Liver (tissue), 9 donors: ENCODE measurements around the gene PDZD2. TPM values are rescaled to one million over a fixed set of nuclear protein-coding genes. Genes with fewer than 3 reads are reported as not detected.

Experiments
- DNase-seq: peaks from one replicate; pipeline ENCODE4 v3.0.0-alpha.2; 2017; ENCODE audit warnings: low spot score
- H3K27ac ChIP-seq, 2 donors: one replicate each; pipeline ENCODE4 v1.7.0; 2013; ENCODE audit warnings: inconsistent platforms in 2 of 2, low read length in 2 of 2, control low read depth in 1 of 2, low read depth in 1 of 2, mild to moderate bottlenecking in 1 of 2
- H3K27me3 ChIP-seq, 4 donors: one replicate each; pipeline versions ENCODE4 v1.6.1 to v1.7.0; 2013; ENCODE audit warnings: low read length in 3 of 4, inconsistent platforms in 1 of 4, mild to moderate bottlenecking in 1 of 4, moderate library complexity in 1 of 4; ENCODE audit not compliant: control insufficient read depth in 4 of 4, insufficient read depth in 4 of 4
- H3K36me3 ChIP-seq, 4 donors: one replicate each; pipeline versions ENCODE4 v1.6.1 to v1.7.0; 2013; ENCODE audit warnings: low read length in 3 of 4, mild to moderate bottlenecking in 3 of 4, low read depth in 1 of 4, moderate library complexity in 1 of 4; ENCODE audit not compliant: control insufficient read depth in 4 of 4, insufficient read depth in 3 of 4
- H3K4me1 ChIP-seq, 4 donors: one replicate each; pipeline versions ENCODE4 v1.6.1 to v1.7.0; 2013; ENCODE audit warnings: low read length in 3 of 4, mild to moderate bottlenecking in 3 of 4, moderate library complexity in 1 of 4; ENCODE audit not compliant: control insufficient read depth in 4 of 4, insufficient read depth in 4 of 4
- H3K4me3 ChIP-seq, 3 donors: one replicate each; pipeline versions ENCODE4 v1.6.1 to v1.7.0; 2013; ENCODE audit warnings: low read length in 3 of 3, control low read depth in 1 of 3, low read depth in 1 of 3, mild to moderate bottlenecking in 1 of 3
- H3K9ac ChIP-seq, 2 donors: one replicate each; pipeline ENCODE4 v1.7.0; 2013; ENCODE audit warnings: low read length in 2 of 2, mild to moderate bottlenecking in 2 of 2, moderate library complexity in 2 of 2, control low read depth in 1 of 2, low read depth in 1 of 2
- H3K9me3 ChIP-seq, 4 donors: one replicate each; pipeline versions ENCODE4 v1.6.1 to v1.7.0; 2013; ENCODE audit warnings: low read length in 3 of 4; ENCODE audit not compliant: control insufficient read depth in 4 of 4
- EGR1 ChIP-seq, 2 donors: IDR thresholded peaks; 2 replicates each; pipeline ENCODE4 v1.6.1; 2016 to 2018; ENCODE audit warnings: antibody characterized with exemption in 2 of 2, low read depth in 2 of 2
- FOXA1 ChIP-seq: IDR thresholded peaks from 2 replicates; pipeline ENCODE4 v1.6.1; 2016; ENCODE audit warnings: antibody characterized with exemption
- FOXA2 ChIP-seq: IDR thresholded peaks from 2 replicates; pipeline ENCODE4 v1.6.1; 2016; ENCODE audit warnings: antibody characterized with exemption
- HNF4A ChIP-seq, 2 donors: conservative IDR thresholded peaks; 2 replicates each; pipeline ENCODE4 v1.6.1; 2016; ENCODE audit warnings: antibody characterized with exemption in 2 of 2, mild to moderate bottlenecking in 2 of 2
- HNF4G ChIP-seq: IDR thresholded peaks from 2 replicates; pipeline ENCODE4 v1.6.1; 2016; ENCODE audit warnings: antibody characterized with exemption
- NR2F2 ChIP-seq: IDR thresholded peaks from 2 replicates; pipeline ENCODE4 v1.6.1; 2016; ENCODE audit warnings: antibody characterized with exemption
- RAD21 ChIP-seq, 2 donors: IDR thresholded peaks; 2 replicates each; pipeline ENCODE4 v1.6.1; 2016; ENCODE audit warnings: antibody characterized with exemption in 2 of 2, mild to moderate bottlenecking in 2 of 2
- RXRA ChIP-seq, 2 donors: IDR thresholded peaks; 2 replicates each; pipeline ENCODE4 v1.6.1; 2017 to 2018; ENCODE audit warnings: antibody characterized with exemption in 2 of 2, mild to moderate bottlenecking in 1 of 2
- SP1 ChIP-seq: IDR thresholded peaks from 2 replicates; pipeline ENCODE4 v1.6.1; 2018; ENCODE audit warnings: antibody characterized with exemption, mild to moderate bottlenecking
- TAF1 ChIP-seq: conservative IDR thresholded peaks from 2 replicates; pipeline ENCODE4 v1.6.1; 2016; ENCODE audit warnings: antibody characterized with exemption, mild to moderate bottlenecking
- YY1 ChIP-seq: IDR thresholded peaks from 2 replicates; pipeline ENCODE4 v1.6.1; 2016; ENCODE audit warnings: antibody characterized with exemption, mild to moderate bottlenecking
- WGBS: extraction: QIAGEN DNeasy Blood & Tissue Kit; methylation state at CpG from one replicate; pipeline ENCODE4 v1.1.7; 2013; 5-methylcytosine and 5-hydroxymethylcytosine counted together
- polyA plus RNA-seq, 2 donors: library from polyadenylated mRNA; stranded (reverse) in 1 of 2; unstranded in 1 of 2; fragments of 200-250 nt in 1 of 2; fragments of >200 nt in 1 of 2; fragmentation: Nextera tagmentation in 1 of 2; extraction: Ambion mirVana in 1 of 2; gene quantifications; one replicate each; pipeline versions ENCODE4 v1.2.1 to v1.2.3, GENCODE V29; 2013 to 2015
- total RNA-seq, 2 donors: library from RNA; depleted of rRNA; stranded (reverse); fragments of >200 nt; gene quantifications; one replicate each; pipeline ENCODE4 v1.2.3, GENCODE V29; 2014
- TF ChIP-seq, protein P1 (sequence below): IDR thresholded peaks from 2 replicates; pipeline ENCODE4 v1.6.1; 2016; ENCODE audit warnings: antibody characterized with exemption
- TF ChIP-seq, protein P2 (sequence below): IDR thresholded peaks from 2 replicates; pipeline ENCODE4 v1.6.1; 2016; ENCODE audit warnings: antibody characterized with exemption, mild to moderate bottlenecking
- TF ChIP-seq, protein P3 (sequence below): IDR thresholded peaks from 2 replicates; pipeline ENCODE4 v1.6.1; 2016; ENCODE audit warnings: antibody characterized with exemption
- TF ChIP-seq, protein P4 (sequence below): IDR thresholded peaks from 2 replicates; pipeline ENCODE4 v1.6.1; 2016; ENCODE audit warnings: antibody characterized with exemption
- donor health status: healthy.
- donor health status: healthy.
- donor health status: healthy.
- donor health status: healthy.
- donor health status: healthy.

PDZD2 gene
- total and polyA plus RNA-seq, 4 donors, result 0.27 to 1.1 (median 0.54) TPM

DNA sequence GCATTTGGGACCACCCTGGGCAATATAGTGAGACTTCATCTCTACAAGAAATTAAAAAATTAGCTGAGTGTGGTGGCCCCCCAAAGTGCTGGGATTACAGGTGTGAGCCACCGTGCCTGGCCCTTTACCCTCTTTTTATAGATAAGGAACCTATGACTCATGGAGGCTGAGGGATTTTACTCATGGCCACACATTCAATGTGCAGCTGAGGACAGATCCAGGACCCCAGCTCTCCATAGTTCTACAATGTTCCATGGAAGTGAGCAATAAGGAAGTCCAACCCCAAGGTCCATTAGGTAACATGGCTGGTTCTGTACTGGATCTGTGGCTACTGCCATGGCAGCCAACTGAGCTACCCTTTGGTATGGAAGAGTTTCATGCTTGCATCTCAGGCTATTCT lies 25.3 kb upstream of the PDZD2 start:
- TF ChIP-seq RAD21 (IDR thresholded peaks at IDR 0.05), result no peak
- DNase-seq, result no peak
- no peak overlapping the region for H3K9ac ChIP-seq

DNA sequence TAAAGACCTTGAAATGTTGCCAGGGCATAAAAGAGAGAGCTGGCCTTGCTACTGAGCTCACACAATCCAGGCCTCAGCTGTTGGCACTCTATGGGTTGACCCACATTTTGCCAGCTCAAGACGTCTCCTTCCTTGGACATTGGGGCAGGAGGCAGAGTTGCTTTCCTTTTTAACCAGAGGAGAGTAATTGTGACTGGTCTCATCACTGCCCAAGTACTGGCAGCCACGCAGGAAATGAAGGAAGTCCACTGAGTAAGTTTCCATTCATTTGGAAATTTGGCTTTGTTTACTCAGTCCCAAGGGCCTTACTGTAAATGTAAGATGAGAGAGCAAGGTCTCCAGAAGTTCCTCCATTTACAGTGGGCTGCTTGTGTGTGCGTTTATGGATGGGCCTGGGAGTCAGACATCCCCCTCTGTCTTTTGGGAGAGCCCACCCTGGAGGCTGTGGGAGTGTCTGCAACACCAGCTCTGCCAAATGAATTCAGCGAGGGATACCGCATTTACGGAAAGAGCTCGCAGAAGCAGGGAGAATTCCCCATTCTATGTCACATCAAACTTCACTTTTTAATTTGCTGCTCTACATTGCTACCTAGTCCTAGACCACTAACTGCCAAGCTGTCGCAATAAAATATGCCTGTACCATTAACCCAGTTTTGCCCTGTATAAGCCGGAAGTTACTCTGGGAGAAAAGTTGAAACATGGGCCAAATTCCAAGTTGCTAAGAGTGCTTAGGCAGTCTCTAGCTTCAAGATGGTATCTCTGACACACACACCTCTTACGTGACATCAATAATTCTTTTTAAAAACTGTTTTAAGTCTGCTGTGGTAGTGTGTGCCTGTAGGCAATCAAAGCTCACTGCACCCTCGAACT lies 24.5 kb upstream of the PDZD2 start:
- no peak for DNase-seq
- no peaks in the 10 kb centered on the region for H3K36me3 ChIP-seq
- no peaks in the 10 kb centered on the region for H3K9me3 ChIP-seq
- TF ChIP-seq SP1 (no peak), FOXA2 (no peak), YY1 (no peak), NR2F2 (no peak)
- TF ChIP-seq, protein P1, sequence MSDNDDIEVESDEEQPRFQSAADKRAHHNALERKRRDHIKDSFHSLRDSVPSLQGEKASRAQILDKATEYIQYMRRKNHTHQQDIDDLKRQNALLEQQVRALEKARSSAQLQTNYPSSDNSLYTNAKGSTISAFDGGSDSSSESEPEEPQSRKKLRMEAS, result no peak
- TF ChIP-seq, protein P2, sequence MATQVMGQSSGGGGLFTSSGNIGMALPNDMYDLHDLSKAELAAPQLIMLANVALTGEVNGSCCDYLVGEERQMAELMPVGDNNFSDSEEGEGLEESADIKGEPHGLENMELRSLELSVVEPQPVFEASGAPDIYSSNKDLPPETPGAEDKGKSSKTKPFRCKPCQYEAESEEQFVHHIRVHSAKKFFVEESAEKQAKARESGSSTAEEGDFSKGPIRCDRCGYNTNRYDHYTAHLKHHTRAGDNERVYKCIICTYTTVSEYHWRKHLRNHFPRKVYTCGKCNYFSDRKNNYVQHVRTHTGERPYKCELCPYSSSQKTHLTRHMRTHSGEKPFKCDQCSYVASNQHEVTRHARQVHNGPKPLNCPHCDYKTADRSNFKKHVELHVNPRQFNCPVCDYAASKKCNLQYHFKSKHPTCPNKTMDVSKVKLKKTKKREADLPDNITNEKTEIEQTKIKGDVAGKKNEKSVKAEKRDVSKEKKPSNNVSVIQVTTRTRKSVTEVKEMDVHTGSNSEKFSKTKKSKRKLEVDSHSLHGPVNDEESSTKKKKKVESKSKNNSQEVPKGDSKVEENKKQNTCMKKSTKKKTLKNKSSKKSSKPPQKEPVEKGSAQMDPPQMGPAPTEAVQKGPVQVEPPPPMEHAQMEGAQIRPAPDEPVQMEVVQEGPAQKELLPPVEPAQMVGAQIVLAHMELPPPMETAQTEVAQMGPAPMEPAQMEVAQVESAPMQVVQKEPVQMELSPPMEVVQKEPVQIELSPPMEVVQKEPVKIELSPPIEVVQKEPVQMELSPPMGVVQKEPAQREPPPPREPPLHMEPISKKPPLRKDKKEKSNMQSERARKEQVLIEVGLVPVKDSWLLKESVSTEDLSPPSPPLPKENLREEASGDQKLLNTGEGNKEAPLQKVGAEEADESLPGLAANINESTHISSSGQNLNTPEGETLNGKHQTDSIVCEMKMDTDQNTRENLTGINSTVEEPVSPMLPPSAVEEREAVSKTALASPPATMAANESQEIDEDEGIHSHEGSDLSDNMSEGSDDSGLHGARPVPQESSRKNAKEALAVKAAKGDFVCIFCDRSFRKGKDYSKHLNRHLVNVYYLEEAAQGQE, result no peak
- H3K9ac ChIP-seq, result no peak overlapping the region
- no peaks in the 10 kb centered on the region for H3K27me3 ChIP-seq
- no peak overlapping the region for H3K4me3 ChIP-seq
- H3K4me1 ChIP-seq, result no peaks in the 10 kb centered on the region
- 72% methylated on average over 11 of the region's 11 CpGs for WGBS
- no peak overlapping the region for H3K27ac ChIP-seq

More for the DNA sequence above, 25.3 kb upstream of the PDZD2 start:
- WGBS, result 65% methylated on average over 1 of the region's 1 CpG
- no peak overlapping the region for H3K27ac ChIP-seq
- no peaks in the 10 kb centered on the region for H3K9me3 ChIP-seq
- H3K4me1 ChIP-seq, result no peaks in the 10 kb centered on the region
- no peaks in the 10 kb centered on the region for H3K36me3 ChIP-seq
- H3K4me3 ChIP-seq, result no peak overlapping the region
- H3K27me3 ChIP-seq, result no peaks in the 10 kb centered on the region

DNA sequence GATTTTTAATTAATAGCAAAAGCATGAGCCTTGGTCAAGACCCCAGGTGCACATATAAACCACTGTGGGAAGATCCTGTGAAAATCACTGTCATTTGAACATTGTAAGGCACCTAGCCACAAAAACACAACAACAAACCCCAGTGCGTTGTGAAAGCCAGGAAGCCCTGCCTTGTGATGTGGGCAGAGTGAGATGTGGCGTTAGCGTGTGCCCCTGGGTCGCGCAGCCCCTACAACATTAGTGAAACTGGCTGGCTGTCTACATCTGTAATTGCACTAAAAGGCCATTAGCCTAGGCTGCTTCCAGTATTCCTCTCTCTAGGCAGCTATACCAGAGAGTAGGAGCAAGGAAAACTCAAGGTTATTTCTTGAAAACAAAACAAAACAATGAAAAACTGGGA lies 21.1 kb upstream of the PDZD2 start:
- WGBS, result 71% methylated on average over 5 of the region's 5 CpGs
- TF ChIP-seq HNF4A (conservative IDR thresholded peaks at IDR 0.05) (no peak), RAD21 (IDR thresholded peaks at IDR 0.05) (no peak), FOXA1 (no peak), EGR1 (IDR thresholded peaks at IDR 0.05; ENCODE audit: low read depth in 2 of 2) (no peak), RXRA (IDR thresholded peaks at IDR 0.05) (no peak), FOXA2 (no peak), TAF1 (no peak), YY1 (no peak), NR2F2 (no peak), HNF4G (no peak)
- TF ChIP-seq, protein P3, sequence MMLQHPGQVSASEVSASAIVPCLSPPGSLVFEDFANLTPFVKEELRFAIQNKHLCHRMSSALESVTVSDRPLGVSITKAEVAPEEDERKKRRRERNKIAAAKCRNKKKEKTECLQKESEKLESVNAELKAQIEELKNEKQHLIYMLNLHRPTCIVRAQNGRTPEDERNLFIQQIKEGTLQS, result no peak
- TF ChIP-seq, protein P1, result no peak
- TF ChIP-seq, protein P4, sequence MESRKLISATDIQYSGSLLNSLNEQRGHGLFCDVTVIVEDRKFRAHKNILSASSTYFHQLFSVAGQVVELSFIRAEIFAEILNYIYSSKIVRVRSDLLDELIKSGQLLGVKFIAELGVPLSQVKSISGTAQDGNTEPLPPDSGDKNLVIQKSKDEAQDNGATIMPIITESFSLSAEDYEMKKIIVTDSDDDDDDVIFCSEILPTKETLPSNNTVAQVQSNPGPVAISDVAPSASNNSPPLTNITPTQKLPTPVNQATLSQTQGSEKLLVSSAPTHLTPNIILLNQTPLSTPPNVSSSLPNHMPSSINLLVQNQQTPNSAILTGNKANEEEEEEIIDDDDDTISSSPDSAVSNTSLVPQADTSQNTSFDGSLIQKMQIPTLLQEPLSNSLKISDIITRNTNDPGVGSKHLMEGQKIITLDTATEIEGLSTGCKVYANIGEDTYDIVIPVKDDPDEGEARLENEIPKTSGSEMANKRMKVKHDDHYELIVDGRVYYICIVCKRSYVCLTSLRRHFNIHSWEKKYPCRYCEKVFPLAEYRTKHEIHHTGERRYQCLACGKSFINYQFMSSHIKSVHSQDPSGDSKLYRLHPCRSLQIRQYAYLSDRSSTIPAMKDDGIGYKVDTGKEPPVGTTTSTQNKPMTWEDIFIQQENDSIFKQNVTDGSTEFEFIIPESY, result no peak
- H3K9me3 ChIP-seq, result no peaks in the 10 kb centered on the region
- H3K4me1 ChIP-seq, result no peaks in the 10 kb centered on the region
- H3K4me3 ChIP-seq, result no peak overlapping the region
- H3K27ac ChIP-seq, result no peak overlapping the region
- H3K27me3 ChIP-seq, result peaks cover 0 to 2% (median 0%) of the 10 kb centered on the region in 4 donors
- no peaks in the 10 kb centered on the region for H3K36me3 ChIP-seq
- no peak for DNase-seq
- H3K9ac ChIP-seq, result no peak overlapping the region
